Neural progenitor cell (in vitro differentiated cells): ENCODE measurements around the gene SAMHD1. TPM values are rescaled to one million over a fixed set of nuclear protein-coding genes. Genes with fewer than 3 reads are reported as not detected.

Experiments used
- DNase-seq: peaks from one replicate; pipeline ENCODE4 v3.0.0-alpha.2; 2016; ENCODE audit warnings: low spot score
- H2AFZ ChIP-seq: fragments of 200-600 bp; sonication (generic); replicated peaks from 2 replicates; pipeline ENCODE4 v1.6.1; 2016; ENCODE audit warnings: antibody characterized with exemption
- H3F3A ChIP-seq: fragments of 200-600 bp; sonication (generic); 2 replicates; pipeline ENCODE4 v1.6.1; 2016; ENCODE audit warnings: antibody characterized with exemption, low read depth
- H3K27ac ChIP-seq: fragments of 200-600 bp; sonication (generic); 2 replicates; pipeline ENCODE4 v1.5.1; 2016; ENCODE audit warnings: mild to moderate bottlenecking
- H3K27me3 ChIP-seq: fragments of 200-600 bp; sonication (generic); 2 replicates; pipeline ENCODE4 v1.6.1; 2016; ENCODE audit warnings: mild to moderate bottlenecking, moderate library complexity
- H3K36me3 ChIP-seq: fragments of 200-600 bp; sonication (generic); 2 replicates; pipeline ENCODE4 v1.5.1; 2016
- H3K4me1 ChIP-seq: fragments of 200-600 bp; sonication (generic); 2 replicates; pipeline ENCODE4 v1.6.1; 2016; ENCODE audit warnings: mixed run types
- H3K4me2 ChIP-seq: fragments of 200-600 bp; sonication (generic); 2 replicates; pipeline ENCODE4 v1.6.1; 2016
- H3K4me3 ChIP-seq: fragments of 200-600 bp; sonication (generic); 2 replicates; pipeline ENCODE4 v1.5.1; 2016
- H3K79me2 ChIP-seq: fragments of 200-600 bp; sonication (generic); 2 replicates; pipeline ENCODE4 v1.6.1; 2016; ENCODE audit warnings: low read depth
- H3K9ac ChIP-seq: fragments of 200-600 bp; sonication (generic); 2 replicates; pipeline ENCODE4 v1.6.1; 2016
- H3K9me3 ChIP-seq: fragments of 200-600 bp; sonication (generic); 2 replicates; pipeline ENCODE4 v1.5.1; 2016; ENCODE audit warnings: low read depth
- H4K20me1 ChIP-seq: fragments of 200-600 bp; sonication (generic); 2 replicates; pipeline ENCODE4 v1.6.1; 2016; ENCODE audit warnings: low read depth
- H3K27ac Mint-ChIP-seq: 3 replicates; pipeline ENCODE4 v1.8.0; 2021; ENCODE audit warnings: mixed read lengths
- H3K27me3 Mint-ChIP-seq: 2 replicates; pipeline ENCODE4 v1.8.0; 2022; ENCODE audit warnings: low read depth, mild to moderate bottlenecking, inconsistent platforms, moderate library complexity, mixed read lengths; ENCODE audit not compliant: insufficient read depth
- H3K36me3 Mint-ChIP-seq: 3 replicates; pipeline ENCODE4 v1.8.0; 2021; ENCODE audit warnings: mixed read lengths
- H3K4me1 Mint-ChIP-seq: 3 replicates; pipeline ENCODE4 v1.8.0; 2021; ENCODE audit warnings: mixed read lengths
- H3K4me3 Mint-ChIP-seq: 3 replicates; pipeline ENCODE4 v1.8.0; 2021; ENCODE audit warnings: mild to moderate bottlenecking, moderate library complexity, mixed read lengths
- H3K9me3 Mint-ChIP-seq: 3 replicates; pipeline ENCODE4 v1.8.0; 2020; ENCODE audit warnings: mixed read lengths
- CTCF ChIP-seq: fragments of 200-600 bp; sonication (generic); IDR thresholded peaks from 2 replicates; pipeline ENCODE4 v1.5.1; 2017; ENCODE audit warnings: antibody characterized with exemption, mild to moderate bottlenecking
- EZH2 ChIP-seq: fragments of 200-600 bp; sonication (generic); IDR thresholded peaks from 2 replicates; pipeline ENCODE4 v1.6.1; 2017; ENCODE audit warnings: antibody characterized with exemption, mild to moderate bottlenecking, moderate library complexity
- EZH2phosphoT487 ChIP-seq: fragments of 200-600 bp; sonication (generic); IDR thresholded peaks from 2 replicates; pipeline ENCODE4 v1.6.1; 2017; ENCODE audit warnings: antibody characterized with exemption
- total RNA-seq: library from RNA; depleted of rRNA; stranded (reverse); fragments of >200 nt; gene quantifications from 2 replicates; pipeline ENCODE4 v1.2.3, GENCODE V29; 2015; ENCODE audit warnings: low replicate concordance

The SAMHD1 gene
- total RNA-seq, 1 donor from 2014 or later: 29.0 TPM

DNA sequence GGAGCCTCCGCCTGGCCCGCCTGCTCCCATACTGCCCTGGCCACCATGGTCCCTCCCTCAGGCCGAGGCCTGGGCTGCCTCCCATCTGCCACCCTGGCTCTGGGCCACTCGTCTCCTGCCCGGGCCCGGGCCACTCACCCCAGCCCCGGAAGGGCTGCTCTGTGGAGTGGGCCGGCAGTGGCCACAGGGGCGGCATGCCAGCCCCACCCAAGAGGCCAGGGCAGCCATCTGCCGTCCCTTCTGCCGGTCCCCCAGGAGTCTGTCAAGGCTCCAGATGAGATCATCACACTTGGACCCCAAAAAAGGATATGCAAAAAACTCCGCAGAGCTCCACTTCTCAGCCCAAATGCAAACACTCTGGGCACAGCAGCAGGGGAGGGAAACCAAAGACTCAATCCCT lies 99.3 kb downstream of the SAMHD1 start:
- H3K4me3 ChIP-seq: no peak overlapping the region
- H3K9me3 ChIP-seq: no peaks in the 10 kb centered on the region
- DNase-seq: no peak
- no peak overlapping the region for H3K27ac ChIP-seq
- no peaks in the 10 kb centered on the region for H3K27me3 ChIP-seq
- Mint-ChIP-seq H3K4me1 (peaks cover 8% of the 10 kb centered on the region), H3K9me3 (peaks cover 8% of the 10 kb centered on the region), H3K36me3 (peaks cover 20% of the 10 kb centered on the region), H3K27me3 (peaks cover 7% of the 10 kb centered on the region), H3K4me3 (no peak overlapping the region), H3K27ac (no peak overlapping the region)
- no peak overlapping the region for H3K4me2 ChIP-seq
- peaks cover 82% of the 10 kb centered on the region for H3K79me2 ChIP-seq
- H2AFZ ChIP-seq: no peak overlapping the region
- H3K4me1 ChIP-seq: peaks cover 2% of the 10 kb centered on the region
- TF ChIP-seq EZH2 (no peak), CTCF (no peak), EZH2phosphoT487 (no peak)
- peaks cover 14% of the 10 kb centered on the region for H3F3A ChIP-seq
- peaks cover 65% of the 10 kb centered on the region for H4K20me1 ChIP-seq
- H3K36me3 ChIP-seq: no peaks in the 10 kb centered on the region
- no peak overlapping the region for H3K9ac ChIP-seq

GRCh38 chr20:36851490-36851889 lies 100.0 kb downstream of the SAMHD1 start:
- Histone ChIP-seq H3K36me3 (no peaks in the 10 kb centered on the region), H3K9me3 (no peaks in the 10 kb centered on the region), H3K4me2 (no peak overlapping the region), H2AFZ (no peak overlapping the region), H3K27ac (no peak overlapping the region), H3K9ac (no peak overlapping the region), H4K20me1 (peaks cover 65% of the 10 kb centered on the region), H3K79me2 (peaks cover 77% of the 10 kb centered on the region), H3K4me1 (peaks cover 7% of the 10 kb centered on the region), H3K4me3 (no peak overlapping the region), H3K27me3 (no peaks in the 10 kb centered on the region), H3F3A (peaks cover 21% of the 10 kb centered on the region)
- H3K27me3 Mint-ChIP-seq: peaks cover 7% of the 10 kb centered on the region
- no peak overlapping the region for H3K4me3 Mint-ChIP-seq
- DNase-seq: no peak
- no peak overlapping the region for H3K27ac Mint-ChIP-seq
- no peak for TF ChIP-seq EZH2
- no peak for TF ChIP-seq CTCF
- TF ChIP-seq EZH2phosphoT487: no peak
- peaks cover 18% of the 10 kb centered on the region for H3K36me3 Mint-ChIP-seq
- peaks cover 8% of the 10 kb centered on the region for H3K9me3 Mint-ChIP-seq
- peaks cover 8% of the 10 kb centered on the region for H3K4me1 Mint-ChIP-seq

GRCh38 chr20:36850759-36851158 lies 100.7 kb downstream of the SAMHD1 start:
- Histone ChIP-seq H4K20me1 (peaks cover 63% of the 10 kb centered on the region), H2AFZ (no peak overlapping the region), H3K4me3 (no peak overlapping the region), H3K9me3 (no peaks in the 10 kb centered on the region), H3K9ac (no peak overlapping the region), H3K79me2 (peaks cover 77% of the 10 kb centered on the region), H3K4me1 (peaks cover 15% of the 10 kb centered on the region), H3K4me2 (no peak overlapping the region), H3K27me3 (no peaks in the 10 kb centered on the region), H3F3A (peaks cover 26% of the 10 kb centered on the region), H3K36me3 (no peaks in the 10 kb centered on the region), H3K27ac (no peak overlapping the region)
- Mint-ChIP-seq H3K4me3 (no peak overlapping the region), H3K4me1 (peaks cover 5% of the 10 kb centered on the region), H3K36me3 (peaks cover 18% of the 10 kb centered on the region), H3K9me3 (peaks cover 8% of the 10 kb centered on the region), H3K27ac (no peak overlapping the region), H3K27me3 (peaks cover 7% of the 10 kb centered on the region)
- TF ChIP-seq CTCF (no peak), EZH2 (no peak), EZH2phosphoT487 (no peak)
- no peak for DNase-seq
